Measurements from ENCODE around the gene VAPA. TPM values are rescaled to one million over a fixed set of nuclear protein-coding genes. Genes with fewer than 3 reads are reported as not detected.

Gene VAPA
- total and polyA plus RNA-seq, 2 of the 4 experiments (the other 2 are of a cell fraction) = 199 to 206 TPM

- no peak overlapping the region for H3K14ac ChIP-seq (replicated peaks; ENCODE audit: low read depth, low read length)
- no peak overlapping the region for H3K56ac ChIP-seq (ENCODE audit: extremely low read depth, insufficient read depth, low read length)
- no TSS peak for BruUV-seq (replicated peaks)
- peaks cover 5 to 15% of the 10 kb centered on the region in 2 experiments; a peak in 3 of 4 replicates for H3K79me1 ChIP-seq (ENCODE audit: low read depth in 1 of 2, low read length in 2 of 2)
- H3K18ac ChIP-seq (ENCODE audit: low read depth, low read length) = no peak overlapping the region
- peaks cover under 1% of the 10 kb centered on the region; the same call in 1 of the 2 replicates for H3K36me3 ChIP-seq (ENCODE audit: control insufficient read depth, insufficient read depth, low read length)
- no peak for DNase-seq
- no peak overlapping the region for H2AK9ac ChIP-seq (replicated peaks; ENCODE audit: low read depth, low read length, poor library complexity)
- intact Hi-C loops (cut with micrococcal nuclease) = loop anchor here (10.0 kb wide), 1 partner anchor 384 kb away; no protein-coding TSS in a partner anchor
- no peak overlapping the region for H4K5ac ChIP-seq (ENCODE audit: low read depth, low read length)
- H3K4ac ChIP-seq (ENCODE audit: low read depth, low read length) = no peak overlapping the region
- H2BK15ac ChIP-seq (ENCODE audit: low read depth, low read length) = no peak overlapping the region
- H3K4me3 ChIP-seq (ENCODE audit: insufficient read depth, low read depth, low read length) = no peak overlapping the region
- H2AK5ac ChIP-seq (ENCODE audit: low read depth, low read length) = no peak overlapping the region
- ATAC-seq (ENCODE audit: low read depth) = no peak
- H2BK20ac ChIP-seq (ENCODE audit: low read depth, low read length) = no peak overlapping the region
- no peak overlapping the region for H4K8ac ChIP-seq (ENCODE audit: low read depth in 2 of 2, low read length in 2 of 2)
- no peak overlapping the region for H3K4me2 ChIP-seq (ENCODE audit: low read depth, low read length)
- H3K27ac ChIP-seq (ENCODE audit: insufficient read depth, low read length) = no peak overlapping the region
- dilution Hi-C loops (cut with HindIII; ENCODE audit: low sequenced_read_pairs, unreplicated experiment) = no loop called here
- H3K4me1 ChIP-seq (ENCODE audit: control insufficient read depth, insufficient read depth, low read length) = no peaks in the 10 kb centered on the region; the same call in 1 of the 2 replicates
- WGBS, 2 experiments (ENCODE audit: extremely low coverage in 2 of 2, insufficient read length in 1 of 2) = no CpG with 5 or more reads among the region's 4 CpGs
- no peak overlapping the region for H3K23ac ChIP-seq (ENCODE audit: low read depth, low read length)
- H2AFZ ChIP-seq (replicated peaks; ENCODE audit: low read length, poor library complexity) = no peak overlapping the region
- H3K9me1 ChIP-seq (ENCODE audit: insufficient read depth, low read length) = no peaks in the 10 kb centered on the region; the same call in 1 of the 2 replicates
- CTCF ChIA-PET = interaction anchor here (0.6 kb wide), 1 partner anchor 275 kb away, joined by 3 read pairs; no protein-coding TSS in a partner anchor
- H4K91ac ChIP-seq (ENCODE audit: insufficient read depth, low read depth, low read length) = no peak overlapping the region
- in situ Hi-C loops (cut with MboI; ENCODE audit: low sequenced_read_pairs) = no loop called here
- POLR2A ChIA-PET (ENCODE audit: unreplicated experiment) = no interaction called here
- H2BK120ac ChIP-seq (ENCODE audit: low read depth, low read length) = no peak overlapping the region
- no peaks in the 10 kb centered on the region for H3K27me3 ChIP-seq (ENCODE audit: control insufficient read depth, insufficient read depth, low read length)
- TF ChIP-seq POLR2A (IDR thresholded peaks at IDR 0.05; ENCODE audit: low read depth, low read length) (no peak), MAZ (IDR thresholded peaks at IDR 0.05; ENCODE audit: borderline replicate concordance, low read depth, low read length) (no peak), RAD21 (IDR thresholded peaks at IDR 0.05; ENCODE audit: low read length) (no peak), MAFK (IDR thresholded peaks at IDR 0.05; ENCODE audit: low read depth, low read length) (no peak), NFE2L2 (IDR thresholded peaks at IDR 0.05; ENCODE audit: low read depth, low read length) (no peak), CHD1 (IDR thresholded peaks at IDR 0.05; ENCODE audit: low read depth, low read length) (no peak), RCOR1 (IDR thresholded peaks at IDR 0.05; ENCODE audit: insufficient replicate concordance, low read length) (no peak), FOS (IDR thresholded peaks at IDR 0.05; ENCODE audit: low read depth, low read length) (no peak), BHLHE40 (IDR thresholded peaks at IDR 0.05; ENCODE audit: low read depth, low read length) (no peak)
- TF ChIP-seq, protein P1, sequence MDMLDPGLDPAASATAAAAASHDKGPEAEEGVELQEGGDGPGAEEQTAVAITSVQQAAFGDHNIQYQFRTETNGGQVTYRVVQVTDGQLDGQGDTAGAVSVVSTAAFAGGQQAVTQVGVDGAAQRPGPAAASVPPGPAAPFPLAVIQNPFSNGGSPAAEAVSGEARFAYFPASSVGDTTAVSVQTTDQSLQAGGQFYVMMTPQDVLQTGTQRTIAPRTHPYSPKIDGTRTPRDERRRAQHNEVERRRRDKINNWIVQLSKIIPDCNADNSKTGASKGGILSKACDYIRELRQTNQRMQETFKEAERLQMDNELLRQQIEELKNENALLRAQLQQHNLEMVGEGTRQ (IDR thresholded peaks at IDR 0.05; ENCODE audit: low read depth, low read length) = no peak
- H3K9me3 ChIP-seq (ENCODE audit: control insufficient read depth, insufficient read depth, low read length) = no peaks in the 10 kb centered on the region
- no peak overlapping the region for H3K9ac ChIP-seq (ENCODE audit: low read depth, low read length)
- peaks cover under 1% of the 10 kb centered on the region; the same call in 1 of the 2 replicates for H4K20me1 ChIP-seq (ENCODE audit: insufficient read depth, low read length)
- H2BK5ac ChIP-seq (ENCODE audit: low read depth, low read length, poor library complexity, severe bottlenecking) = no peak overlapping the region
Observed at GRCh38 chr18:9958861-9959399, 45.1 kb downstream of the VAPA start.

Data from IMR-90 (cell line).